HepG2 (cell line): ENCODE data around the gene CDH22. TPM values are rescaled to one million over a fixed set of nuclear protein-coding genes. Genes with fewer than 3 reads are reported as not detected.

Experiments used
- MBD4 ChIP-seq: IDR thresholded peaks from 2 replicates; pipeline ENCODE4 v1.6.1; 2012; ENCODE audit warnings: low read length, inconsistent platforms, borderline replicate concordance
- MTF1 ChIP-seq: sonication (generic); formaldehyde crosslinking; IDR thresholded peaks from 2 replicates; pipeline ENCODE4 v1.5.0; 2020; ENCODE audit warnings: missing genetic modification reagents
- MZF1 ChIP-seq: sonication (generic); formaldehyde crosslinking; IDR thresholded peaks from 2 replicates; pipeline ENCODE4 v1.8.1; 2023; ENCODE audit warnings: mild to moderate bottlenecking, missing genetic modification reagents, borderline replicate concordance
- PHF8 ChIP-seq: sonication (generic); formaldehyde crosslinking; IDR thresholded peaks from 2 replicates; pipeline ENCODE4 v1.5.0; 2020; ENCODE audit warnings: missing genetic modification reagents
- SMAD9 ChIP-seq: sonication (generic); formaldehyde crosslinking; IDR thresholded peaks from 2 replicates; pipeline ENCODE4 v1.5.1; 2020; ENCODE audit warnings: mild to moderate bottlenecking, missing genetic modification reagents
- TCF12 ChIP-seq, 2 experiments: fragments of 450-650 bp in 1 of 2; sonication (generic) in 1 of 2; formaldehyde crosslinking in 1 of 2; IDR thresholded peaks; 2 replicates each; pipeline versions ENCODE4 v1.6.1 to v1.8.0; 2017 to 2022; ENCODE audit warnings: antibody characterized with exemption in 1 of 2, mild to moderate bottlenecking in 1 of 2, missing genetic modification reagents in 1 of 2, moderate library complexity in 1 of 2
- YEATS2 ChIP-seq: sonication (generic); formaldehyde crosslinking; IDR thresholded peaks from 2 replicates; pipeline ENCODE4 v1.4.0; 2020; ENCODE audit warnings: missing genetic modification reagents, borderline replicate concordance
- ZFP82 ChIP-seq: sonication (generic); formaldehyde crosslinking; IDR thresholded peaks from 2 replicates; pipeline ENCODE4 v1.5.1; 2020; ENCODE audit warnings: mild to moderate bottlenecking, missing genetic modification reagents, borderline replicate concordance
- polyA plus RNA-seq, 8 experiments: library from polyadenylated mRNA; depleted of rRNA in 3 of 8; stranded (reverse) in 7 of 8; unstranded in 1 of 8; fragments of >200 nt; fragmentation: Illumina TruSeq in 4 of 8; extraction: Trizol in 4 of 8; gene quantifications; 2 replicates each; pipeline versions ENCODE4 v1.2.1 to v1.2.3, GENCODE V29; 2011 to 2016; ENCODE audit warnings: low read depth in 4 of 8, missing spikeins in 1 of 8, mixed read lengths in 1 of 8; ENCODE audit not compliant: insufficient read depth in 1 of 8
- total RNA-seq, 5 experiments: library from RNA; depleted of rRNA; stranded (reverse); fragments of >200 nt; fragmentation: Illumina TruSeq; extraction: Trizol; gene quantifications; 2 replicates each; pipeline ENCODE4 v1.2.3, GENCODE V29; 2016; ENCODE audit warnings: low read depth in 1 of 5
- TF ChIP-seq, protein P1 (sequence below): sonication (generic); formaldehyde crosslinking; IDR thresholded peaks from 2 replicates; pipeline ENCODE4 v1.8.1; 2023; ENCODE audit warnings: mild to moderate bottlenecking, missing genetic modification reagents
- TF ChIP-seq, protein P2 (sequence below): IDR thresholded peaks from 2 replicates; pipeline ENCODE4 v1.6.1; 2012; ENCODE audit warnings: low read length, improper control_type of control experiment
- TF ChIP-seq, protein P3 (sequence below): sonication (generic); formaldehyde crosslinking; IDR thresholded peaks from 2 replicates; pipeline ENCODE4 v1.4.0; 2020; ENCODE audit warnings: low read depth, mild to moderate bottlenecking, missing genetic modification reagents
- TF ChIP-seq, protein P4 (sequence below): sonication (generic); formaldehyde crosslinking; IDR thresholded peaks from 2 replicates; pipeline ENCODE4 v1.4.0; 2020; ENCODE audit warnings: missing genetic modification reagents
- TF ChIP-seq, protein P5 (sequence below): sonication (generic); formaldehyde crosslinking; IDR thresholded peaks from 2 replicates; pipeline ENCODE4 v1.4.0; 2020; ENCODE audit warnings: mild to moderate bottlenecking, missing genetic modification reagents
- TF ChIP-seq, protein P6 (sequence below): sonication (generic); formaldehyde crosslinking; IDR thresholded peaks from 2 replicates; pipeline ENCODE4 v1.9.0; 2021; ENCODE audit warnings: missing genetic modification reagents, mild to moderate bottlenecking, borderline replicate concordance

CDH22 gene
- total and polyA plus RNA-seq, 2 of the 13 experiments (the other 11 are each of a cell fraction or from before 2014, with no cell fraction given), result not detected

DNA sequence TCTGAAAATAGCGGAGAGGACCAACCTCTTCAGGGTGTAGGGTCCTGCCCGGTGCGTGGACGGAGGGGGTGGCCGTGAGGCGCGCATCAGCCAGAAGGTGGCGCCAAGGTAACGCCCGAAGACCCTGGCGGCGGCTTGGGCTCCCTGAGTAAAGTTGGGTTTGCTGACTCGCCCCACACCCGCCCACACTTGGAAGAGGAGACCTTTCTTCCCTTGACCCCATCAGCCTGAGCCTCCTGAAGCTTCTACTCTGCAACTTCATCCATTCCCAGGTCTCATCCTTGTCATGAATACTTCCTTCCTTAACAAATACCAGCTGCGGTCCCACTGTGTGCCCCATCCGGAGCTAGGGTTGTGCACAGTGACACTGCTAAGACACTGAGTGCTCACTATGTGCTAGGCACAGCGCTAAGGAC is 175.6 kb downstream of the CDH22 start (continued):
- TF ChIP-seq, protein P1, sequence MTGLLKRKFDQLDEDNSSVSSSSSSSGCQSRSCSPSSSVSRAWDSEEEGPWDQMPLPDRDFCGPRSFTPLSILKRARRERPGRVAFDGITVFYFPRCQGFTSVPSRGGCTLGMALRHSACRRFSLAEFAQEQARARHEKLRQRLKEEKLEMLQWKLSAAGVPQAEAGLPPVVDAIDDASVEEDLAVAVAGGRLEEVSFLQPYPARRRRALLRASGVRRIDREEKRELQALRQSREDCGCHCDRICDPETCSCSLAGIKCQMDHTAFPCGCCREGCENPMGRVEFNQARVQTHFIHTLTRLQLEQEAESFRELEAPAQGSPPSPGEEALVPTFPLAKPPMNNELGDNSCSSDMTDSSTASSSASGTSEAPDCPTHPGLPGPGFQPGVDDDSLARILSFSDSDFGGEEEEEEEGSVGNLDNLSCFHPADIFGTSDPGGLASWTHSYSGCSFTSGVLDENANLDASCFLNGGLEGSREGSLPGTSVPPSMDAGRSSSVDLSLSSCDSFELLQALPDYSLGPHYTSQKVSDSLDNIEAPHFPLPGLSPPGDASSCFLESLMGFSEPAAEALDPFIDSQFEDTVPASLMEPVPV (CRISPR knock-in tag), result no peak
- TF ChIP-seq YEATS2 (CRISPR knock-in tag), result no peak
- TF ChIP-seq MZF1 (CRISPR knock-in tag), result no peak
- TF ChIP-seq, protein P2, sequence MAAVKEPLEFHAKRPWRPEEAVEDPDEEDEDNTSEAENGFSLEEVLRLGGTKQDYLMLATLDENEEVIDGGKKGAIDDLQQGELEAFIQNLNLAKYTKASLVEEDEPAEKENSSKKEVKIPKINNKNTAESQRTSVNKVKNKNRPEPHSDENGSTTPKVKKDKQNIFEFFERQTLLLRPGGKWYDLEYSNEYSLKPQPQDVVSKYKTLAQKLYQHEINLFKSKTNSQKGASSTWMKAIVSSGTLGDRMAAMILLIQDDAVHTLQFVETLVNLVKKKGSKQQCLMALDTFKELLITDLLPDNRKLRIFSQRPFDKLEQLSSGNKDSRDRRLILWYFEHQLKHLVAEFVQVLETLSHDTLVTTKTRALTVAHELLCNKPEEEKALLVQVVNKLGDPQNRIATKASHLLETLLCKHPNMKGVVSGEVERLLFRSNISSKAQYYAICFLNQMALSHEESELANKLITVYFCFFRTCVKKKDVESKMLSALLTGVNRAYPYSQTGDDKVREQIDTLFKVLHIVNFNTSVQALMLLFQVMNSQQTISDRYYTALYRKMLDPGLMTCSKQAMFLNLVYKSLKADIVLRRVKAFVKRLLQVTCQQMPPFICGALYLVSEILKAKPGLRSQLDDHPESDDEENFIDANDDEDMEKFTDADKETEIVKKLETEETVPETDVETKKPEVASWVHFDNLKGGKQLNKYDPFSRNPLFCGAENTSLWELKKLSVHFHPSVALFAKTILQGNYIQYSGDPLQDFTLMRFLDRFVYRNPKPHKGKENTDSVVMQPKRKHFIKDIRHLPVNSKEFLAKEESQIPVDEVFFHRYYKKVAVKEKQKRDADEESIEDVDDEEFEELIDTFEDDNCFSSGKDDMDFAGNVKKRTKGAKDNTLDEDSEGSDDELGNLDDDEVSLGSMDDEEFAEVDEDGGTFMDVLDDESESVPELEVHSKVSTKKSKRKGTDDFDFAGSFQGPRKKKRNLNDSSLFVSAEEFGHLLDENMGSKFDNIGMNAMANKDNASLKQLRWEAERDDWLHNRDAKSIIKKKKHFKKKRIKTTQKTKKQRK, result no peak
- no peak for TF ChIP-seq ZFP82 (CRISPR knock-in tag)
- TF ChIP-seq, protein P3, sequence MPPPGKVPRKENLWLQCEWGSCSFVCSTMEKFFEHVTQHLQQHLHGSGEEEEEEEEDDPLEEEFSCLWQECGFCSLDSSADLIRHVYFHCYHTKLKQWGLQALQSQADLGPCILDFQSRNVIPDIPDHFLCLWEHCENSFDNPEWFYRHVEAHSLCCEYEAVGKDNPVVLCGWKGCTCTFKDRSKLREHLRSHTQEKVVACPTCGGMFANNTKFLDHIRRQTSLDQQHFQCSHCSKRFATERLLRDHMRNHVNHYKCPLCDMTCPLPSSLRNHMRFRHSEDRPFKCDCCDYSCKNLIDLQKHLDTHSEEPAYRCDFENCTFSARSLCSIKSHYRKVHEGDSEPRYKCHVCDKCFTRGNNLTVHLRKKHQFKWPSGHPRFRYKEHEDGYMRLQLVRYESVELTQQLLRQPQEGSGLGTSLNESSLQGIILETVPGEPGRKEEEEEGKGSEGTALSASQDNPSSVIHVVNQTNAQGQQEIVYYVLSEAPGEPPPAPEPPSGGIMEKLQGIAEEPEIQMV, result 0 out of 2 replicates have a peak, but pooled peaks have one; percentile 43
- TF ChIP-seq MTF1, result no peak
- TF ChIP-seq, protein P4, sequence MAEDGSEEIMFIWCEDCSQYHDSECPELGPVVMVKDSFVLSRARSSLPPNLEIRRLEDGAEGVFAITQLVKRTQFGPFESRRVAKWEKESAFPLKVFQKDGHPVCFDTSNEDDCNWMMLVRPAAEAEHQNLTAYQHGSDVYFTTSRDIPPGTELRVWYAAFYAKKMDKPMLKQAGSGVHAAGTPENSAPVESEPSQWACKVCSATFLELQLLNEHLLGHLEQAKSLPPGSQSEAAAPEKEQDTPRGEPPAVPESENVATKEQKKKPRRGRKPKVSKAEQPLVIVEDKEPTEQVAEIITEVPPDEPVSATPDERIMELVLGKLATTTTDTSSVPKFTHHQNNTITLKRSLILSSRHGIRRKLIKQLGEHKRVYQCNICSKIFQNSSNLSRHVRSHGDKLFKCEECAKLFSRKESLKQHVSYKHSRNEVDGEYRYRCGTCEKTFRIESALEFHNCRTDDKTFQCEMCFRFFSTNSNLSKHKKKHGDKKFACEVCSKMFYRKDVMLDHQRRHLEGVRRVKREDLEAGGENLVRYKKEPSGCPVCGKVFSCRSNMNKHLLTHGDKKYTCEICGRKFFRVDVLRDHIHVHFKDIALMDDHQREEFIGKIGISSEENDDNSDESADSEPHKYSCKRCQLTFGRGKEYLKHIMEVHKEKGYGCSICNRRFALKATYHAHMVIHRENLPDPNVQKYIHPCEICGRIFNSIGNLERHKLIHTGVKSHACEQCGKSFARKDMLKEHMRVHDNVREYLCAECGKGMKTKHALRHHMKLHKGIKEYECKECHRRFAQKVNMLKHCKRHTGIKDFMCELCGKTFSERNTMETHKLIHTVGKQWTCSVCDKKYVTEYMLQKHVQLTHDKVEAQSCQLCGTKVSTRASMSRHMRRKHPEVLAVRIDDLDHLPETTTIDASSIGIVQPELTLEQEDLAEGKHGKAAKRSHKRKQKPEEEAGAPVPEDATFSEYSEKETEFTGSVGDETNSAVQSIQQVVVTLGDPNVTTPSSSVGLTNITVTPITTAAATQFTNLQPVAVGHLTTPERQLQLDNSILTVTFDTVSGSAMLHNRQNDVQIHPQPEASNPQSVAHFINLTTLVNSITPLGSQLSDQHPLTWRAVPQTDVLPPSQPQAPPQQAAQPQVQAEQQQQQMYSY, result no peak
- TF ChIP-seq, protein P5, sequence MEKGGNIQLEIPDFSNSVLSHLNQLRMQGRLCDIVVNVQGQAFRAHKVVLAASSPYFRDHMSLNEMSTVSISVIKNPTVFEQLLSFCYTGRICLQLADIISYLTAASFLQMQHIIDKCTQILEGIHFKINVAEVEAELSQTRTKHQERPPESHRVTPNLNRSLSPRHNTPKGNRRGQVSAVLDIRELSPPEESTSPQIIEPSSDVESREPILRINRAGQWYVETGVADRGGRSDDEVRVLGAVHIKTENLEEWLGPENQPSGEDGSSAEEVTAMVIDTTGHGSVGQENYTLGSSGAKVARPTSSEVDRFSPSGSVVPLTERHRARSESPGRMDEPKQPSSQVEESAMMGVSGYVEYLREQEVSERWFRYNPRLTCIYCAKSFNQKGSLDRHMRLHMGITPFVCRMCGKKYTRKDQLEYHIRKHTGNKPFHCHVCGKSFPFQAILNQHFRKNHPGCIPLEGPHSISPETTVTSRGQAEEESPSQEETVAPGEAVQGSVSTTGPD (CRISPR knock-in tag), result no peak
- no peak for TF ChIP-seq PHF8 (CRISPR knock-in tag)
- no peak for TF ChIP-seq TCF12 (IDR thresholded peaks at IDR 0.05)
- no peak for TF ChIP-seq TCF12 (CRISPR knock-in tag; IDR thresholded peaks at IDR 0.05)
- no peak for TF ChIP-seq SMAD9 (CRISPR knock-in tag)
- no peak for TF ChIP-seq MBD4
- TF ChIP-seq, protein P6, sequence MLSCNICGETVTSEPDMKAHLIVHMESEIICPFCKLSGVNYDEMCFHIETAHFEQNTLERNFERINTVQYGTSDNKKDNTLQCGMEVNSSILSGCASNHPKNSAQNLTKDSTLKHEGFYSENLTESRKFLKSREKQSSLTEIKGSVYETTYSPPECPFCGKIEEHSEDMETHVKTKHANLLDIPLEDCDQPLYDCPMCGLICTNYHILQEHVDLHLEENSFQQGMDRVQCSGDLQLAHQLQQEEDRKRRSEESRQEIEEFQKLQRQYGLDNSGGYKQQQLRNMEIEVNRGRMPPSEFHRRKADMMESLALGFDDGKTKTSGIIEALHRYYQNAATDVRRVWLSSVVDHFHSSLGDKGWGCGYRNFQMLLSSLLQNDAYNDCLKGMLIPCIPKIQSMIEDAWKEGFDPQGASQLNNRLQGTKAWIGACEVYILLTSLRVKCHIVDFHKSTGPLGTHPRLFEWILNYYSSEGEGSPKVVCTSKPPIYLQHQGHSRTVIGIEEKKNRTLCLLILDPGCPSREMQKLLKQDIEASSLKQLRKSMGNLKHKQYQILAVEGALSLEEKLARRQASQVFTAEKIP (CRISPR knock-in tag), result no peak
